Kidney glomerular epithelial cell (primary cell): ENCODE data around the gene PANX3.
"Not testable (repeated sequence)": the region's sequence is repeated elsewhere in the genome, so short reads cannot be mapped to it uniquely, and the experiment has no call there.

Source experiments
- DNase-seq: peaks from one replicate; lab custom pipeline; 2025; lab: John Stamatoyannopoulos, UW

Gene PANX3

GRCh38 chr11:124611064-124611463 is at the start of gene PANX3:
TSS of gene PANX3 (plus strand) at chr11:124611428. CDS start at chr11:124611557, 129 bp downstream.
- no peak for DNase-seq

- DNase-seq: no peak
These were observed 41.5 kb upstream of the PANX3 start, which contains the start of gene OR8A1 for GRCh38 chr11:124569697-124570096. TSS of gene OR8A1 (plus strand) at chr11:124569997. CDS start at chr11:124570120, 123 bp downstream.

- DNase-seq: no peak
These were observed 41.1 kb upstream of the PANX3 start for GRCh38 chr11:124570160-124570559.

- DNase-seq: no peak
These were observed 33.4 kb upstream of the PANX3 start for GRCh38 chr11:124577716-124578427.

GRCh38 chr11:124578761-124579160 is 32.5 kb upstream of the PANX3 start:
- no peak for DNase-seq

GRCh38 chr11:124581817-124582216 is 29.4 kb upstream of the PANX3 start:
- DNase-seq: no peak

- no peak for DNase-seq
These were observed 28.7 kb upstream of the PANX3 start for GRCh38 chr11:124582565-124582964.

- no peak for DNase-seq
These were observed 27.4 kb upstream of the PANX3 start for GRCh38 chr11:124583781-124584180.

GRCh38 chr11:124584681-124585372 is 26.4 kb upstream of the PANX3 start:
- no peak for DNase-seq

- peak; percentile 51 for DNase-seq
These were observed 24.9 kb upstream of the PANX3 start for GRCh38 chr11:124586238-124586860.

GRCh38 chr11:124591430-124591829 is 19.8 kb upstream of the PANX3 start:
- DNase-seq: no peak

- no peak for DNase-seq
These were observed 18.6 kb upstream of the PANX3 start for GRCh38 chr11:124592627-124593026.

GRCh38 chr11:124595302-124595701 is 15.9 kb upstream of the PANX3 start:
- no peak for DNase-seq

- no peak for DNase-seq
These were observed 13.6 kb upstream of the PANX3 start for GRCh38 chr11:124597626-124598025.

GRCh38 chr11:124600621-124601320 is 10.5 kb upstream of the PANX3 start:
- DNase-seq: no peak

GRCh38 chr11:124602193-124602592 is 9.0 kb upstream of the PANX3 start:
- DNase-seq: no peak

- DNase-seq: not testable (repeated sequence)
These were observed 8.5 kb upstream of the PANX3 start for GRCh38 chr11:124602723-124603122.

GRCh38 chr11:124605719-124606118 is 5.5 kb upstream of the PANX3 start:
- no peak for DNase-seq

GRCh38 chr11:124608147-124608546 is 3.1 kb upstream of the PANX3 start:
- no peak for DNase-seq

GRCh38 chr11:124610295-124610694 is 933 bp upstream of the PANX3 start:
- DNase-seq: no peak

GRCh38 chr11:124612045-124612444 is 817 bp downstream of the PANX3 start:
- DNase-seq: no peak

- DNase-seq: no peak
These were observed 1.5 kb downstream of the PANX3 start for GRCh38 chr11:124612567-124613246.
